ENCODE measurements around the gene GSS.

GRCh38 chr20:34956041-34956458 lies 444 bp upstream of the GSS start:
- TF ChIP-seq POLR2A (IDR thresholded peaks at IDR 0.05; ENCODE audit: low read depth, low read length), result no peak
- no peak for TF ChIP-seq POLR2AphosphoS5 (IDR thresholded peaks at IDR 0.05; ENCODE audit: low read depth, low read length)
- TF ChIP-seq TAF1 (IDR thresholded peaks at IDR 0.05; ENCODE audit: low read depth, low read length), result no peak
- no peak for TF ChIP-seq PAX5 (IDR thresholded peaks at IDR 0.05; ENCODE audit: insufficient read depth, low read length, severe bottlenecking)
